Right renal pelvis (tissue), 4 donors: Measurements from ENCODE around the gene DPT. TPM values are rescaled to one million over a fixed set of nuclear protein-coding genes. Genes with fewer than 3 reads are reported as not detected.

Experiments used
- DNase-seq, 4 donors: peaks; one replicate each; pipeline ENCODE4 v3.0.0-alpha.2; 2013; ENCODE audit warnings: low read depth in 4 of 4, low spot score in 3 of 4, missing footprints in 1 of 4
- polyA plus RNA-seq, 4 donors: library from polyadenylated mRNA; unstranded; fragments of 120-200 nt; gene quantifications; one replicate each; pipeline ENCODE4 v1.2.1, GENCODE V29; 2013; ENCODE audit not compliant: insufficient read length in 4 of 4

The DPT gene
- polyA plus RNA-seq, 4 donors: 0.19 to 0.65 TPM; not detected in 2

GRCh38 chr1:168673974-168674683 is 54.9 kb downstream of the DPT start:
- no peak for DNase-seq

DNA sequence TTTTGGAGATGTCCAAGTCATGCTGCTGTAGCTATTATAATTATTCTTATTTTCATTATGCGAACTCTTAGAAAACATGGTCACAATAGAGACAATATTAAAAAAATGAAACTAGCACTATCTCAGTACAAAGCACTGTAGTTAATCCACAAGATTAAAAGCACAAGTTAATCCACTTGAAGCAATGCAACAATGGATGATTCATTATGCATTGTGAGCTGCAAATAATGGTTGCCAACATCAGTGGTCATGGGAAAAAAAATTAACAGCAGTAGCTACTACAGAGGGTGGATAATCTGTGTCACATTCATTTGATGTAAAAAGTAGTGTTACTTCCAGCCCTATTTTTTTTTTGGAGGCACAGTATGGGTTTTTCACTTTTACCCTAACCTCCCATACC is 56.7 kb downstream of the DPT start:
- DNase-seq: no peak

GRCh38 chr1:168671782-168672181 is 57.2 kb downstream of the DPT start:
- DNase-seq: no peak

GRCh38 chr1:168665975-168666374 is 63.0 kb downstream of the DPT start:
- no peak for DNase-seq

- no peak for DNase-seq
Measured at GRCh38 chr1:168664069-168664834, 64.8 kb downstream of the DPT start.

GRCh38 chr1:168656485-168656884 is 72.5 kb downstream of the DPT start:
- DNase-seq: no peak

DNA sequence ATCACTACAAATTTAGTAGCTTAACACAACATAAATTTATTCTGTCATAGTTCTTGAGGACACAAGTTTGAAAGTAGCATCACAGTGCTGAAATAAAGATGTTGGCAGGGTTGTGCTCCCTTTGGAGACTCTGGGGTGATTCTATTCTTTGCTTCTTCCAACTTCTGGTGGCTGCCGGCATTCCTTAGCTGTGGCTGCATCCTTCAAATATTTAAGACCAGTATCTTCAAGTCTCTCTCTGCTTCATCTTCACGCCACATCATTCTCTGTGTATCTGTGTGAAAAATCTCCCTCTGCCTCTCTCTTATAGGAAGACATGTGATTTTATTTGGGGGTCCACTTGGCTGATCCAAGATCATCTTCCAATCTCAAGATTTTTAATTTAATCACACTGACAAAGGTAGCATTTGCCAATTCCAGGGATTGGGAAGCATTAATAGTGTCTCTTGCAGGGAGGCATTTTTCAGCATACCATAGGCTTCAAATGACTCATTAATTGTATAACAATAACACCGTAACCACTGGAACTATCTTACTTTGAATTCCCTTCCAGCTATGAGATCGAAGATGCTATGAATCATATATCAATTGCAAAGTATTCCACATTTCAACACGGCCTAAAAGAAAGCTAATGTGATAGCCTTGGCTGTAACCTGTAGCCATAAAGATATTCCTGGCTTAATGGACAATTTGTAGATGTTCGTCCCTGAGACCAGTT is 74.6 kb downstream of the DPT start:
- DNase-seq: no peak

GRCh38 chr1:168653567-168653966 is 75.4 kb downstream of the DPT start:
- DNase-seq: no peak

GRCh38 chr1:168645721-168646120 is 83.3 kb downstream of the DPT start:
- DNase-seq: no peak

Other genes starting within 250 kb of the DPT start
- gene XCL2, start 185.2 kb downstream of the DPT start, polyA plus RNA-seq: under 1 TPM in 2 of 4 donors, not detected in 2; 0.16 to 0.42 TPM
- under 1 TPM in 3 of 4 donors, not detected in 1; 0.10 to 0.19 (median 0.14) TPM for gene XCL1, start 152.6 kb downstream of the DPT start, polyA plus RNA-seq